ENCODE data around the gene CEP170B. TPM values are rescaled to one million over a fixed set of nuclear protein-coding genes. Genes with fewer than 3 reads are reported as not detected.
"Not testable (repeated sequence)": the region's sequence is repeated elsewhere in the genome, so short reads cannot be mapped to it uniquely, and the experiment has no call there.

CEP170B gene
- total RNA-seq, 1 experiment from 2014 or later = 14.4 TPM

GRCh38 chr14:104898195-104898558, 33.1 kb downstream of the CEP170B start:
- in situ Hi-C loops (cut with HindIII; ENCODE audit: low sequenced_read_pairs) = no loop called here
- DNase-seq (ENCODE audit: low spot score) = no peak

GRCh38 chr14:104898870-104899510, 33.9 kb downstream of the CEP170B start:
- in situ Hi-C loops (cut with HindIII; ENCODE audit: low sequenced_read_pairs) = no loop called here

GRCh38 chr14:104899781-104900180, 34.7 kb downstream of the CEP170B start:
- no peak for DNase-seq (ENCODE audit: low spot score)
- in situ Hi-C loops (cut with HindIII; ENCODE audit: low sequenced_read_pairs) = no loop called here

More at GRCh38 chr14:104898870-104899510, 33.9 kb downstream of the CEP170B start:
- no peak for DNase-seq (ENCODE audit: low spot score)

GRCh38 chr14:104900639-104901512, 35.8 kb downstream of the CEP170B start:
- DNase-seq (ENCODE audit: low spot score) = no peak
- in situ Hi-C loops (cut with HindIII; ENCODE audit: low sequenced_read_pairs) = no loop called here

- in situ Hi-C loops (cut with HindIII; ENCODE audit: low sequenced_read_pairs) = no loop called here
- peak; percentile 77 for DNase-seq (ENCODE audit: low spot score)
These were observed 38.9 kb downstream of the CEP170B start for GRCh38 chr14:104903990-104904389.

GRCh38 chr14:104904650-104905578, 39.8 kb downstream of the CEP170B start:
- in situ Hi-C loops (cut with HindIII; ENCODE audit: low sequenced_read_pairs) = not testable (repeated sequence)
- peak; percentile 54 for DNase-seq (ENCODE audit: low spot score)

GRCh38 chr14:104905579-104905933, 40.5 kb downstream of the CEP170B start:
- in situ Hi-C loops (cut with HindIII; ENCODE audit: low sequenced_read_pairs); DNase-seq (ENCODE audit: low spot score): not testable (repeated sequence)

- in situ Hi-C loops (cut with HindIII; ENCODE audit: low sequenced_read_pairs) = no loop called here
- no peak for DNase-seq (ENCODE audit: low spot score)
These were observed 43.2 kb downstream of the CEP170B start for GRCh38 chr14:104908303-104908702.

- in situ Hi-C loops (cut with HindIII; ENCODE audit: low sequenced_read_pairs) = no loop called here
- no peak for DNase-seq (ENCODE audit: low spot score)
These were observed 47.0 kb downstream of the CEP170B start for GRCh38 chr14:104912053-104912452.

- in situ Hi-C loops (cut with HindIII; ENCODE audit: low sequenced_read_pairs) = no loop called here
- no peak for DNase-seq (ENCODE audit: low spot score)
These were observed 48.4 kb downstream of the CEP170B start for GRCh38 chr14:104913435-104913834.

GRCh38 chr14:104917116-104917515, 52.0 kb downstream of the CEP170B start:
- in situ Hi-C loops (cut with HindIII; ENCODE audit: low sequenced_read_pairs) = no loop called here

GRCh38 chr14:104917993-104918392, 52.9 kb downstream of the CEP170B start:
- DNase-seq (ENCODE audit: low spot score) = no peak
- in situ Hi-C loops (cut with HindIII; ENCODE audit: low sequenced_read_pairs) = no loop called here

More at GRCh38 chr14:104917116-104917515, 52.0 kb downstream of the CEP170B start:
- DNase-seq (ENCODE audit: low spot score) = no peak

- in situ Hi-C loops (cut with HindIII; ENCODE audit: low sequenced_read_pairs); DNase-seq (ENCODE audit: low spot score): not testable (repeated sequence)
These were observed 54.3 kb downstream of the CEP170B start for GRCh38 chr14:104919152-104919992.

- in situ Hi-C loops (cut with HindIII; ENCODE audit: low sequenced_read_pairs) = no loop called here
These were observed 54.9 kb downstream of the CEP170B start for GRCh38 chr14:104919993-104920315.

GRCh38 chr14:104923640-104924420, 58.8 kb downstream of the CEP170B start:
- in situ Hi-C loops (cut with HindIII; ENCODE audit: low sequenced_read_pairs) = no loop called here
- no peak for DNase-seq (ENCODE audit: low spot score)

More at GRCh38 chr14:104919993-104920315, 54.9 kb downstream of the CEP170B start:
- no peak for DNase-seq (ENCODE audit: low spot score)

GRCh38 chr14:104924421-104925213, 59.5 kb downstream of the CEP170B start, which contains the start of gene PLD4:
PLD4 (plus strand) TSS chr14:104924879; CDS start chr14:104927141, 2,262 bp downstream.
- DNase-seq (ENCODE audit: low spot score) = no peak
- in situ Hi-C loops (cut with HindIII; ENCODE audit: low sequenced_read_pairs) = no loop called here

GRCh38 chr14:104925214-104925854, 60.3 kb downstream of the CEP170B start:
- no peak for DNase-seq (ENCODE audit: low spot score)
- in situ Hi-C loops (cut with HindIII; ENCODE audit: low sequenced_read_pairs) = no loop called here
